HL-60/S4 treated with phorbol 12-myristate 13-acetate at 8.2 ng/mL for 4 days and 3 days (cell line): ENCODE results near the gene COMT.

Source experiments
- in situ Hi-C: fragments of 300-500 bp; cut with MboI; formaldehyde crosslinking; loops from 2 replicates; pipeline ENCODE4 v1.15.0; 2022; ENCODE audit warnings: low sequenced_read_pairs

Gene COMT

DNA sequence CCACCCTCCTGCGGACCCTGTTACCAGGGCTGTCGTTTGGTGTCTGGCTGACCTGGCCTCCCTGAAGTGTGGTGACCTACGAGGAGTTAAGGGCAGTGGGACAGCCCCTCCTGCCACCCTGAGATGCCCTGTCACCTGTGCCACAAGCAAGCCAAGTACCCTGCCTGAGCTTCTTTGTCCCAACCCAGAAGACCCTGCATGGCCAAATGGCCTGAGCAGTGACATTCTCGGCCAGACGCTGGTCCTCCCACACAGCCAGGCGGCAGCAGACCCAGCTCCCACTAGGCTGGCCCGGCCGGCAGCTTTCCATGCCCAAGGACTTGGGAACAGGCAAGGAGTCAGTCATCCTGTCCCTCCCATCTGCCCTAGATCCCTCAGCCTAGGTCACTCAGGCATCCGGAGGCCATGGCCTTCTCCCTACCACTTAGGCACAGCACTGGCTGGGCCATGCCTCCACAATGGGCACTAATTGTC, 67.5 kb downstream of the COMT start:
- in situ Hi-C loops = no loop called here

- in situ Hi-C loops = no loop called here
Observed at GRCh38 chr22:20009582-20010306, 68.2 kb downstream of the COMT start.

DNA sequence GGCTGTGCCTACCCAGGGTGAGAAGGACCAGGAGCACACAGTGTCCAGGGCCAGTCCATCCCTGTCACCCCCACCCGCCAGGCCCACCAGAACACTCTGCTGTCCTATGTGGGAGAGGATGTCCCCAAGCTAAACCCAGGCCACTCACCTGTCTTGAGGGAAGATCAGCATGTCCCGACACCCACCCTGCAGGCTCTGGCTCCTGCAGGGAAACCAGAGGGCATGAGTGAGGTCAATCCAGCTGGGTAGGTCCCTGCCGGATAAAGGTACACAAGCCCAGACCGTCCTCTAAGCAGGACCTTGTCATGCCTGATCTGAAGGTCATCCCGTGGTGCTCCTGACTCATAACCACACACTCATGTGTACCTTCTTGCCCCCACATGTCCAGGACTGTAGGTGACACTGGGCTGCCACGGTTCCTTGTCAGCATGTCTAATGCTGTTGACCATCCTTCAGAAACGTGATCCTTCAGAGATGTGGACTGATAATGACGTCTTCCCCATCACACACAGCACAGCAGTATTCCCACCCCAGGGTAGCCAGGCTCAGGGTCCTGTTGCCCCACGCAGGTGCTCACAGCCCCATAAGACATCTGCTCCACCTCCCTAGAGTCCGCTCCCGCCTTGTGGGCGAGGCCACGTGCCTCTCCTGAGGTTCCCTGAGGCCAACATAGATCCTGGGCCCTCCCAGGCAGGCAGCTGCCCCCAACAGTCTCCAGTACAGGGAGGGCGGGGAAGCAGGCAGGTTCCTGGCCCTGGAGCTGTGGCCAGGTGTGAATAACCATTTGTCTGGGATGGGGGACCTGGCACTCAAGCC, 68.9 kb downstream of the COMT start:
- in situ Hi-C loops = no loop called here

DNA sequence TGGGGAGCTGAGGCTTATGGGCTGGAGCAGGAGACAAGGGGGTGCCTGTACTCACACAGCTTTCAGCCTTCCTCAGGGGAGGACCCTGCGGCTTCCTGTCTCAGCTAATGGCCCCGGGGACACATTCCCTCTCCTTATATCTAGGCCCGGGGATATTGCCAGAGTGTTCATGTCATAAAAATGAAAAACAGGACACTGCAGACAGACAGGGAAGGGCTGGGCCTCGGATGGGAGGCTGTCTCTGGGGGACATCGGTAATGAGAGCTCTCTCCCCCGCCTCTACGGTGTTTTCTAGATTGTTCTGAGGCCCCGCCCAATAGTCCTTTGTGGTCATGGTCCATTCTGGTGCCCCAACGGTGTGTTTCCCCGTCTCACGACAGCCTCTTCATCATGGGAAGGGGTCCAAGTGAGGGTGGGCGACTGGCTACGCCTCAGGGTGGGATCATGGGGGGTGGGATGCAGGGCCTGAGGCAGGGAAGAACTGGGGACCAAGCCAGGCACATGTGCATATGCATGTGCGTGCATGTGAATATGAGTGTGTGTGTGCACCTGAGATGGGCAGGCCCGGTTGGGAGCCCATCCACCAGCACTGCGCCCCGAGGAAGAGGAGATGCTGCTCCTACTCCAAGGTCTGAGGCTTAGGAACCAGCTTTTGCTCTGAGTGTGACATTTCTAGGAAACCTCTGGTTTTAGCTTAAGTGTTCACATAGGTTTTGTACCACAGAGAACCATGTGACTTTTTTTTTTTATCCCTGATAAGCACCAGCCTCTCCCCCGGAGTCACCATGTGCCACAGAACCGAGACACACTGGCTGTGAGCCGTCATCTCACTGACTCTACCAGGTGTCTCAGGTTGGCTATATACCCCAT, 69.8 kb downstream of the COMT start:
- in situ Hi-C loops = no loop called here

GRCh38 chr22:20011993-20012740, 70.6 kb downstream of the COMT start:
- in situ Hi-C loops = no loop called here

GRCh38 chr22:20012741-20013331, 71.3 kb downstream of the COMT start:
- in situ Hi-C loops = no loop called here

DNA sequence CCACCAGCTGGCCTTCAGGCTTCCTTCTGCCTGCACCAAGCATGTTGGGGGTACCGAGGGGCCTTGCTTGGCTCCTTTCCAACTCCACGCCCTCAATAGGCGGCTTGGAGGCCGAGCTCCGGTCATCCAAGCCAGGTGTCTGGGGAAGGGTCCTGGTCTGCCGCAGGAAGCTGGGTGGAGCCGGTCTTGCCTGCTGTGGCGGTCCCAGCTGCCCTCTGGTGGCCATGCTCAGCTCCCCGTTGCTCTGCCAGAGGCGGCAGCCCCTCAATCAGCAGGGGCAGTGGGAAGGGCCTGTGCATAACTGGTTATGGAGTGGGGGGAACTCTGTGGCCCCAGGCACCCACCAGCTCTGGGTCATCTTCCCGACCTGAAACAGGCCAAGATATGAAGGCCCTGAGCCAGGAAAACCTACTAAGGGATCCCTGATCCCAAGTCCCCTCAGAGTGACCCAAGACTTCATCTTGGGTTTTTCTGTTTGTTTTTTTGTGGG, 71.9 kb downstream of the COMT start:
- in situ Hi-C loops = no loop called here

GRCh38 chr22:20014526-20015186, 73.1 kb downstream of the COMT start:
- in situ Hi-C loops = no loop called here

DNA sequence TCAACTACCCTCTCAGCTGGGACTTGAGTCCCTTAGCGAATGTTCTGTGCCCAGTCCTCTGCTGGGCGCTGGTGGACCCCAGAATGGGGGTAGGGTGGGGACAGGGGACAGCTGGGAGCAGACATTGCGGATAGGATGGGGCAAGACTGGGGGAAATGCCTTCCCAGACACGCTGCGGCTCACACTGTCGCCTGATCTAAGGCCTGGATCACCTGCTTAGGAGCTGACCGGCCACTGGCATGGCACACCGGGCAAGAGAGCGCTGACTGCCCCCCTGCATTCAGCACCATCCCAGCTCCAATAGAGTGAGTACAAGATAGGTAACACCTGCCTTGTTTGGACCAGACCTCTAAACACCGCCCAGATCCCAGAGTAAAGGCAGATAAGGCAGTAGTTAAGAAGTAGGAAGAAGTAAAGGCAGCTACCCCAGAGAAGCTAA, 73.6 kb downstream of the COMT start:
- in situ Hi-C loops = no loop called here

DNA sequence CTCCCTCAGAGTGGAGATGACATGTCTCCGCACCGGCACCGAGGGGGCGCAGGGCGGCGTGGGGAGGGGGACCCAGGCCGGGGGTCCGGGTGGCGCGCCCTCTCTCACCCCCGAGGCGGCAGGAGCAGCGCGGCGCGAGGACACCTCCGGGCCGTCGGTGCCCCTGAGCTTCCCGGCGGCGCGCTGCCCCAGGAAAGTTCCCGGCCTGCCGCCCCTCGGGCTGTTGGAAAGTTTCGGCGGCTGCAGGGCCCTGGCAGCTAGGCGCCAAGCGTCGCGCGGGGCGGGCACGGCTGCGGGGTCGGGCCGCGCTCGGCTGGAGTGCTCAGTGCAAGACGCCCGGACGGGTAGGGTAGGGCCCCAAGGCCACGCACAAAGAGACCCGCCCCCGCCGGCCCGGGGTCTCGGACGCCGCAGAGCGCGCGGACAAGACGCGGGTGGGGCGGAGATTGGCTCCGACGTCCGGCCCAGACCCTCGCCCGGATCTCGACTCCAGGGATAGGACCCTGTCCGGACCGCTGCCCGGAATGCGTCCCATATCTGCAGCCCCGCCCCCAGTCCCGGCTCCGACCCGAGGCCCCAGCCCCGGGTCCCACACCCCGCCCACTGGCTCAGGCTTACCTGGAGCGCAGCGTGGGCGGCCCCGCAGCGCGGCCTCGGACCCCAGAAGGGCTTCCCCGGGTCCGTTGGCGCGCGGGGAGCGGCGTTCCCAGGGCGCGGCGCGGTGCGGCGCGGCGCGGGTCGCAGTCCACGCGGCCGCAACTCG, 74.6 kb downstream of the COMT start:
- in situ Hi-C loops = no loop called here

DNA sequence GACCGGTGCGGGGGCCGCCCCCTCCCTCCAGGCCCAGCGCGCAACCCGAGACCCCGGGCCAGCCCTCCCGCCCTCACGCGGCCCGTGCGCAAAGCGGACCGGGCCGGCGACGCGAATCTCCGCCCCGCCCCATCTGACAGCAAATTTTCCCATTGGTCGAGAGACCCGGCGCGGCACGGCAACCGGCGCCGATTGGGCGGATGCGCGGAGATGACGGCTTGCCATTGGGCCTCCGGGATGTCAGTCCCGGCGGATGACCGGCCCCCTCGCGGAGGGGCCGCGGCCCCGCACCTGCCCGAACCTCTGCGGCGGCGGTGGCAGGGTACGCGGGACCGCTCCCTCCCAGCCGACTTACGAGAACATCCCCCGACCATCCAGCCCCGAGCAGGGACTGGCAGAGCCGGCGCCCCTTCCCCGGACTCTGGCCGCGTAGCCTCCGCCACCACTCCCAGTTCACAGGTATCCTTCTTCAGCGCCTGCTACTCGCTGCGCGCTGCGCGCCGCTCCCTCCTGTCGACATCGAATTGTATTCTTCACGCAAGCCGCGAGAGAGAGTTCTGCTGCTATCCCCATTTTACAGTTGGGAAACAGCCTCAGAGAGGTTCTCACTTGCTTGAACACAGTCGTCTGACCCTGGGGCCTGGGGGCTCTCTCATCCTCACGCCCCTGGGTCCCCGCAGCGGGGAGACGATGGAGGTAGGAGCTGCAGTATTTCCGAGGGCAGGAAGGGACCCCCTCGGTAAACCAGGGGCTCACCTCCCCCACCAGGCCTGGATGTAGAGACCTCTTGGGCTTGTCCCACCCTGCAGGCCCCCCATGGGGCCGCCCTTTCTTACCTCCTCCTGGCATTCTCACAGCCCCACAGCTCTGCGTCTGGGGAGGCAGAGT, 75.4 kb downstream of the COMT start, which contains the start of gene ARVCF:
ARVCF (minus strand) TSS at position 90 of the 888 bp plus-strand sequence. CDS start 26,029 bp downstream, outside the sequence.
- in situ Hi-C loops = no loop called here

GRCh38 chr22:20017622-20017958, 76.0 kb downstream of the COMT start:
- in situ Hi-C loops = no loop called here

- in situ Hi-C loops = no loop called here
Observed at GRCh38 chr22:20018001-20018400, 76.4 kb downstream of the COMT start.
